H9 (cell line): ENCODE measurements around the gene JMJD7. TPM values are rescaled to one million over a fixed set of nuclear protein-coding genes. Genes with fewer than 3 reads are reported as not detected.

Experiments
- DNase-seq: peaks from one replicate; pipeline ENCODE4 v3.0.0-alpha.2; 2017
- H2AFZ ChIP-seq: one replicate; pipeline ENCODE4 v1.6.1; 2013; ENCODE audit warnings: mild to moderate bottlenecking, low read length, control low read depth, moderate library complexity
- H2AK5ac ChIP-seq: 2 replicates; pipeline ENCODE4 v1.6.1; 2013; ENCODE audit warnings: low read length, control low read depth, mixed read lengths; ENCODE audit not compliant: insufficient read length
- H2BK120ac ChIP-seq: one replicate; pipeline ENCODE4 v1.6.1; 2013; ENCODE audit warnings: low read depth, mild to moderate bottlenecking, low read length, control low read depth, inconsistent platforms; ENCODE audit not compliant: poor library complexity, severe bottlenecking
- H2BK12ac ChIP-seq: 2 replicates; pipeline ENCODE4 v1.6.1; 2013; ENCODE audit warnings: low read length, control low read depth, mixed read lengths, low read depth; ENCODE audit not compliant: insufficient read length
- H2BK15ac ChIP-seq: 2 replicates; pipeline ENCODE4 v1.6.1; 2013; ENCODE audit warnings: low read depth, low read length, control low read depth
- H2BK20ac ChIP-seq: one replicate; pipeline ENCODE4 v1.6.1; 2013; ENCODE audit warnings: low read depth, mild to moderate bottlenecking, low read length, control low read depth, inconsistent platforms; ENCODE audit not compliant: poor library complexity, severe bottlenecking
- H2BK5ac ChIP-seq: 2 replicates; pipeline ENCODE4 v1.6.1; 2013; ENCODE audit warnings: low read length, control low read depth, mixed read lengths; ENCODE audit not compliant: insufficient read length
- H3K14ac ChIP-seq: 2 replicates; pipeline ENCODE4 v1.6.1; 2013; ENCODE audit warnings: low read length, control low read depth; ENCODE audit not compliant: insufficient read depth
- H3K18ac ChIP-seq: 2 replicates; pipeline ENCODE4 v1.6.1; 2013; ENCODE audit warnings: low read depth, mild to moderate bottlenecking, mixed read lengths, low read length, control low read depth; ENCODE audit not compliant: insufficient read length
- H3K23ac ChIP-seq: 2 replicates; pipeline ENCODE4 v1.6.1; 2013; ENCODE audit warnings: low read length, control low read depth, mixed read lengths, low read depth; ENCODE audit not compliant: insufficient read length
- H3K23me2 ChIP-seq: 2 replicates; pipeline ENCODE4 v1.6.1; 2013; ENCODE audit warnings: low read depth, mild to moderate bottlenecking, mixed read lengths, low read length, control low read depth; ENCODE audit not compliant: insufficient read length, poor library complexity, severe bottlenecking
- H3K27ac ChIP-seq: 2 replicates; pipeline ENCODE4 v1.5.1; 2013; ENCODE audit warnings: low read length, control low read depth, mixed read lengths, low read depth; ENCODE audit not compliant: insufficient read length
- H3K27me3 ChIP-seq: 2 replicates; pipeline ENCODE4 v1.6.1; 2013; ENCODE audit warnings: low read length, control low read depth, inconsistent platforms; ENCODE audit not compliant: insufficient read depth
- H3K4ac ChIP-seq: 2 replicates; pipeline ENCODE4 v1.6.1; 2013; ENCODE audit warnings: low read depth, mild to moderate bottlenecking, control low read depth, inconsistent platforms, low read length, moderate library complexity
- H3K4me1 ChIP-seq: 2 replicates; pipeline ENCODE4 v1.6.1; 2013; ENCODE audit warnings: low read length, control low read depth, inconsistent platforms; ENCODE audit not compliant: insufficient read depth
- H3K4me2 ChIP-seq: 2 replicates; pipeline ENCODE4 v1.6.1; 2013; ENCODE audit warnings: low read length, control low read depth, mixed read lengths; ENCODE audit not compliant: insufficient read length, insufficient read depth
- H3K56ac ChIP-seq: 2 replicates; pipeline ENCODE4 v1.6.1; 2013; ENCODE audit warnings: low read depth, mild to moderate bottlenecking, mixed read lengths, low read length, control low read depth; ENCODE audit not compliant: insufficient read length
- H3K79me1 ChIP-seq: 2 replicates; pipeline ENCODE4 v1.6.1; 2013; ENCODE audit warnings: low read depth, mild to moderate bottlenecking, moderate library complexity, low read length, control low read depth, inconsistent platforms; ENCODE audit not compliant: insufficient read depth, poor library complexity, severe bottlenecking
- H3K79me2 ChIP-seq: 2 replicates; pipeline ENCODE4 v1.6.1; 2013; ENCODE audit warnings: low read length, control low read depth, inconsistent platforms; ENCODE audit not compliant: insufficient read depth
- H3K9ac ChIP-seq: 2 replicates; pipeline ENCODE4 v1.6.1; 2013; ENCODE audit warnings: low read length, control low read depth, mixed read lengths; ENCODE audit not compliant: insufficient read length; ENCODE audit errors: extremely low read depth
- H3K9me3 ChIP-seq: one replicate; pipeline ENCODE4 v1.6.1; 2013; ENCODE audit warnings: low read depth, low read length, inconsistent platforms; ENCODE audit not compliant: control insufficient read depth
- H3T11ph ChIP-seq: one replicate; pipeline ENCODE4 v1.6.1; 2013; ENCODE audit warnings: mild to moderate bottlenecking, low read length, control low read depth, inconsistent platforms
- H4K20me1 ChIP-seq: one replicate; pipeline ENCODE4 v1.6.1; 2013; ENCODE audit not compliant: control insufficient read depth, insufficient read length, insufficient read depth
- H4K5ac ChIP-seq: 2 replicates; pipeline ENCODE4 v1.6.1; 2013; ENCODE audit warnings: low read depth, mild to moderate bottlenecking, mixed read lengths, low read length, control low read depth; ENCODE audit not compliant: insufficient read length
- H4K8ac ChIP-seq: replicated peaks from 2 replicates; pipeline ENCODE4 v1.6.1; 2013; ENCODE audit warnings: low read length, control low read depth, mixed read lengths, low read depth; ENCODE audit not compliant: insufficient read length
- H4K91ac ChIP-seq: 2 replicates; pipeline ENCODE4 v1.6.1; 2013; ENCODE audit warnings: low read depth, mild to moderate bottlenecking, moderate library complexity, mixed read lengths, low read length, control low read depth; ENCODE audit not compliant: insufficient read length
- H3K27ac Mint-ChIP-seq, 3 experiments: 2 replicates in 2 of 3; 3 replicates in 1 of 3; pipeline ENCODE4 v1.8.0; 2020 to 2021; ENCODE audit warnings: mixed read lengths in 3 of 3, mild to moderate bottlenecking in 1 of 3, moderate library complexity in 1 of 3
- H3K27me3 Mint-ChIP-seq: 2 replicates; pipeline ENCODE4 v1.8.0; 2021; ENCODE audit warnings: low read depth, mild to moderate bottlenecking, moderate library complexity, mixed read lengths
- H3K36me3 Mint-ChIP-seq, 3 experiments: 2 replicates in 2 of 3; 3 replicates in 1 of 3; pipeline ENCODE4 v1.8.0; 2020 to 2021; ENCODE audit warnings: low read depth in 3 of 3, mixed read lengths in 3 of 3; ENCODE audit not compliant: insufficient read depth in 1 of 3
- H3K4me1 Mint-ChIP-seq, 2 experiments: 2 replicates each; pipeline ENCODE4 v1.8.0; 2020; ENCODE audit warnings: mixed read lengths in 2 of 2
- H3K4me3 Mint-ChIP-seq, 2 experiments: 2 replicates in 1 of 2; 3 replicates in 1 of 2; pipeline ENCODE4 v1.8.0; 2020 to 2021; ENCODE audit warnings: mild to moderate bottlenecking in 2 of 2, mixed read lengths in 2 of 2, moderate library complexity in 1 of 2
- H3K9me3 Mint-ChIP-seq, 2 experiments: 2 replicates in 1 of 2; 3 replicates in 1 of 2; pipeline ENCODE4 v1.8.0; 2020; ENCODE audit warnings: mild to moderate bottlenecking in 2 of 2, mixed read lengths in 2 of 2, moderate library complexity in 1 of 2
- CTCF ChIP-seq: fragments of 200-600 bp; sonication (generic); conservative IDR thresholded peaks from 3 replicates; pipeline ENCODE4 v1.8.0; 2021; ENCODE audit warnings: antibody characterized with exemption, mild to moderate bottlenecking
- WGBS: extraction: QIAGEN DNeasy Blood & Tissue Kit; methylation state at CpG from one replicate; pipeline ENCODE4 v1.1.7; 2013; ENCODE audit warnings: missing lambda C conversion rate, low lambda C conversion rate, mixed read lengths; ENCODE audit not compliant: insufficient read length; ENCODE audit errors: extremely low coverage; 5-methylcytosine and 5-hydroxymethylcytosine counted together
- total RNA-seq: library from RNA; stranded (reverse); gene quantifications from 2 replicates; pipeline ENCODE4 v1.2.1, GENCODE V29; 2021

The JMJD7 gene
- total RNA-seq, 1 experiment from 2014 or later, result 13.3 TPM

DNA sequence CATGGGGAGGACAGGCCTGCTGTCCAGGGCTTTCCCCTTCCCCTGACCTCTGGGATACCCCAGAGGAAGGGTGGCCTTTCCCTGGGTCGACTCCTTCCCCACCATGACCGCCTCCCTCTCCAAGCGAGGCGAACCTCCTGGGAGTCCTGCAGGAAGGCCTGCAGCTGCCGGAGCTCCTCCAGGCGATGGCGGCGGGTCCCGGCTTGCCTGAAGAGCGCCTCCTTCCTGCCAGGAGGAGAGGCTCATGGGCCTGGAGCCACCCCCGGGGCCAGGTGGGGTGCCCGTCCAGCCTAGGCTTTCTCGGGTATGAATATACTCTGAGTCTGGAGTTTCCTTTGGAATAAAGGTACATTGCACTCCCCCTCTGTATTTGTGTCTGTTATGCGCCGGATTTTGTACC, 30.9 kb downstream of the JMJD7 start:
- no peak overlapping the region for H2AFZ ChIP-seq
- no peak overlapping the region for H2BK5ac ChIP-seq
- no peak overlapping the region for H3K18ac ChIP-seq
- H4K5ac ChIP-seq, result no peak overlapping the region
- H4K20me1 ChIP-seq, result no peaks in the 10 kb centered on the region
- H3K9me3 ChIP-seq, result no peaks in the 10 kb centered on the region
- Mint-ChIP-seq H3K36me3 (no peaks in the 10 kb centered on the region; a peak in 1 of 7 replicates), H3K9me3 (no peaks in the 10 kb centered on the region), H3K27ac (no peak overlapping the region; a peak in 2 of 7 replicates), H3K4me1 (peaks cover 13 to 16% of the 10 kb centered on the region in 2 experiments), H3K4me3 (no peak overlapping the region), H3K27me3 (no peaks in the 10 kb centered on the region)
- peak; percentile 45 for TF ChIP-seq CTCF
- H2BK20ac ChIP-seq, result no peak overlapping the region
- H2AK5ac ChIP-seq, result no peak overlapping the region
- H3K14ac ChIP-seq, result no peak overlapping the region; the same call in 1 of the 2 replicates
- DNase-seq, result peak; percentile 50
- H3K4me2 ChIP-seq, result no peak overlapping the region
- no peak overlapping the region for H2BK12ac ChIP-seq
- WGBS, result no CpG with 5 or more reads among the region's 15 CpGs
- no peaks in the 10 kb centered on the region for H3K23me2 ChIP-seq
- no peak overlapping the region for H2BK15ac ChIP-seq
- H3T11ph ChIP-seq, result no peak overlapping the region
- no peak overlapping the region for H3K27ac ChIP-seq
- H3K56ac ChIP-seq, result no peak overlapping the region
- H3K4ac ChIP-seq, result no peak overlapping the region
- H4K91ac ChIP-seq, result no peak overlapping the region
- H3K9ac ChIP-seq, result no peak overlapping the region
- no peak overlapping the region for H4K8ac ChIP-seq
- no peaks in the 10 kb centered on the region for H3K27me3 ChIP-seq
- no peaks in the 10 kb centered on the region for H3K79me1 ChIP-seq
- H3K4me1 ChIP-seq, result no peaks in the 10 kb centered on the region
- H3K23ac ChIP-seq, result no peak overlapping the region
- H3K79me2 ChIP-seq, result no peaks in the 10 kb centered on the region
- H2BK120ac ChIP-seq, result no peak overlapping the region
